ENCODE data around the gene TFB2M. TPM values are rescaled to one million over a fixed set of nuclear protein-coding genes. Genes with fewer than 3 reads are reported as not detected.

Gene TFB2M
- total RNA-seq, 1 experiment from 2014 or later, result 23.5 TPM

- Histone ChIP-seq H3K4me1 (no peaks in the 10 kb centered on the region), H3K4me3 (no peak overlapping the region), H3K27me3 (no peaks in the 10 kb centered on the region), H3K27ac (no peak overlapping the region), H3K9me3 (replicated peaks) (no peaks in the 10 kb centered on the region), H3K36me3 (peaks cover 40% of the 10 kb centered on the region)
- no peak for DNase-seq
These were observed 14.0 kb downstream of the TFB2M start for GRCh38 chr1:246552110-246552509.

- Histone ChIP-seq H3K9me3 (replicated peaks) (no peaks in the 10 kb centered on the region), H3K27me3 (no peaks in the 10 kb centered on the region), H3K4me3 (no peak overlapping the region), H3K36me3 (peaks cover 29% of the 10 kb centered on the region), H3K27ac (no peak overlapping the region), H3K4me1 (no peaks in the 10 kb centered on the region)
- DNase-seq, result no peak
These were observed 15.7 kb downstream of the TFB2M start for GRCh38 chr1:246550402-246550801.

GRCh38 chr1:246549665-246550064, 16.4 kb downstream of the TFB2M start:
- H3K4me1 ChIP-seq, result no peaks in the 10 kb centered on the region
- DNase-seq, result no peak
- no peaks in the 10 kb centered on the region for H3K9me3 ChIP-seq (replicated peaks)
- H3K27me3 ChIP-seq, result no peaks in the 10 kb centered on the region
- no peak overlapping the region for H3K4me3 ChIP-seq
- peaks cover 26% of the 10 kb centered on the region for H3K36me3 ChIP-seq
- no peak overlapping the region for H3K27ac ChIP-seq

- no peak overlapping the region for H3K27ac ChIP-seq
- no peaks in the 10 kb centered on the region for H3K4me1 ChIP-seq
- H3K9me3 ChIP-seq (replicated peaks), result no peaks in the 10 kb centered on the region
- H3K36me3 ChIP-seq, result peaks cover 44% of the 10 kb centered on the region
- DNase-seq, result no peak
- no peak overlapping the region for H3K4me3 ChIP-seq
- no peaks in the 10 kb centered on the region for H3K27me3 ChIP-seq
These were observed 22.1 kb downstream of the TFB2M start for GRCh38 chr1:246544001-246544400.

- H3K4me3 ChIP-seq, result no peak overlapping the region
- no peak for DNase-seq
- no peaks in the 10 kb centered on the region for H3K9me3 ChIP-seq (replicated peaks)
- H3K27me3 ChIP-seq, result no peaks in the 10 kb centered on the region
- no peak overlapping the region for H3K27ac ChIP-seq
- H3K36me3 ChIP-seq, result peaks cover 27% of the 10 kb centered on the region
- no peaks in the 10 kb centered on the region for H3K4me1 ChIP-seq
These were observed 25.1 kb downstream of the TFB2M start for GRCh38 chr1:246540738-246541491.

GRCh38 chr1:246537887-246538286, 28.2 kb downstream of the TFB2M start:
- no peak overlapping the region for H3K4me3 ChIP-seq
- H3K9me3 ChIP-seq (replicated peaks), result no peaks in the 10 kb centered on the region
- no peak for DNase-seq
- H3K4me1 ChIP-seq, result no peaks in the 10 kb centered on the region
- no peak overlapping the region for H3K27ac ChIP-seq
- no peaks in the 10 kb centered on the region for H3K27me3 ChIP-seq
- H3K36me3 ChIP-seq, result peaks cover 19% of the 10 kb centered on the region

- DNase-seq, result no peak
These were observed 28.6 kb downstream of the TFB2M start for GRCh38 chr1:246537441-246537840.

GRCh38 chr1:246534114-246534513, 31.9 kb downstream of the TFB2M start:
- no peaks in the 10 kb centered on the region for H3K27me3 ChIP-seq
- no peaks in the 10 kb centered on the region for H3K9me3 ChIP-seq (replicated peaks)
- H3K27ac ChIP-seq, result no peak overlapping the region
- H3K4me1 ChIP-seq, result no peaks in the 10 kb centered on the region
- no peaks in the 10 kb centered on the region for H3K36me3 ChIP-seq
- no peak overlapping the region for H3K4me3 ChIP-seq
- no peak for DNase-seq

More at GRCh38 chr1:246537441-246537840, 28.6 kb downstream of the TFB2M start:
- Histone ChIP-seq H3K36me3 (peaks cover 17% of the 10 kb centered on the region), H3K27ac (no peak overlapping the region), H3K27me3 (no peaks in the 10 kb centered on the region), H3K9me3 (replicated peaks) (no peaks in the 10 kb centered on the region), H3K4me3 (no peak overlapping the region), H3K4me1 (no peaks in the 10 kb centered on the region)

- Histone ChIP-seq H3K27me3 (no peaks in the 10 kb centered on the region), H3K27ac (no peak overlapping the region)
- DNase-seq, result no peak
These were observed 32.6 kb downstream of the TFB2M start for GRCh38 chr1:246533371-246533905.

GRCh38 chr1:246532519-246532918, 33.5 kb downstream of the TFB2M start:
- Histone ChIP-seq H3K27ac (no peak overlapping the region), H3K36me3 (no peaks in the 10 kb centered on the region), H3K4me3 (no peak overlapping the region), H3K9me3 (replicated peaks) (no peaks in the 10 kb centered on the region), H3K4me1 (no peaks in the 10 kb centered on the region), H3K27me3 (no peaks in the 10 kb centered on the region)
- DNase-seq, result no peak

More at GRCh38 chr1:246533371-246533905, 32.6 kb downstream of the TFB2M start:
- no peaks in the 10 kb centered on the region for H3K36me3 ChIP-seq
- H3K9me3 ChIP-seq (replicated peaks), result no peaks in the 10 kb centered on the region
- H3K4me3 ChIP-seq, result no peak overlapping the region
- no peaks in the 10 kb centered on the region for H3K4me1 ChIP-seq

GRCh38 chr1:246530482-246530881, 35.6 kb downstream of the TFB2M start:
- no peak overlapping the region for H3K4me3 ChIP-seq
- no peaks in the 10 kb centered on the region for H3K36me3 ChIP-seq
- H3K27ac ChIP-seq, result no peak overlapping the region
- no peak for DNase-seq
- H3K4me1 ChIP-seq, result no peaks in the 10 kb centered on the region
- no peaks in the 10 kb centered on the region for H3K9me3 ChIP-seq (replicated peaks)
- no peaks in the 10 kb centered on the region for H3K27me3 ChIP-seq

GRCh38 chr1:246528933-246529731, 36.9 kb downstream of the TFB2M start:
- Histone ChIP-seq H3K4me3 (no peak overlapping the region), H3K27ac (no peak overlapping the region), H3K9me3 (replicated peaks) (no peaks in the 10 kb centered on the region), H3K36me3 (no peaks in the 10 kb centered on the region), H3K27me3 (no peaks in the 10 kb centered on the region), H3K4me1 (no peaks in the 10 kb centered on the region)
- no peak for DNase-seq

GRCh38 chr1:246527402-246528088, 38.5 kb downstream of the TFB2M start:
- DNase-seq, result no peak
- H3K9me3 ChIP-seq (replicated peaks), result no peaks in the 10 kb centered on the region
- no peaks in the 10 kb centered on the region for H3K36me3 ChIP-seq
- H3K27ac ChIP-seq, result no peak overlapping the region
- no peak overlapping the region for H3K4me3 ChIP-seq
- no peaks in the 10 kb centered on the region for H3K4me1 ChIP-seq
- no peaks in the 10 kb centered on the region for H3K27me3 ChIP-seq

- Histone ChIP-seq H3K27me3 (no peaks in the 10 kb centered on the region), H3K27ac (no peak overlapping the region), H3K4me1 (no peaks in the 10 kb centered on the region), H3K4me3 (no peak overlapping the region), H3K9me3 (replicated peaks) (no peaks in the 10 kb centered on the region), H3K36me3 (no peaks in the 10 kb centered on the region)
- no peak for DNase-seq
These were observed 39.1 kb downstream of the TFB2M start for GRCh38 chr1:246526915-246527314.

GRCh38 chr1:246526380-246526779, 39.7 kb downstream of the TFB2M start:
- no peaks in the 10 kb centered on the region for H3K9me3 ChIP-seq (replicated peaks)
- no peak for DNase-seq
- H3K4me1 ChIP-seq, result no peaks in the 10 kb centered on the region
- no peak overlapping the region for H3K27ac ChIP-seq
- no peaks in the 10 kb centered on the region for H3K27me3 ChIP-seq
- no peaks in the 10 kb centered on the region for H3K36me3 ChIP-seq
- H3K4me3 ChIP-seq, result no peak overlapping the region

Data from SJCRH30 (cell line).